ENCODE data around the gene CBX1. TPM values are rescaled to one million over a fixed set of nuclear protein-coding genes. Genes with fewer than 3 reads are reported as not detected.
A peak's percentile ranks its signal among the peaks of the same experiment; 100 is the strongest.

The CBX1 gene
- total and polyA plus RNA-seq, 2 of the 8 experiments (the other 6 are each of a cell fraction or from before 2014, with no cell fraction given): 38.7 to 173 TPM

- TF ChIP-seq SIX5 (IDR thresholded peaks at IDR 0.05; ENCODE audit: low read depth, low read length) (no peak), HDAC6 (IDR thresholded peaks at IDR 0.05; ENCODE audit: low read depth, low read length) (no peak), SP4 (IDR thresholded peaks at IDR 0.05; ENCODE audit: low read length) (peak; percentile 78; the same call in 1 of the 2 replicates), ATF3 (IDR thresholded peaks at IDR 0.05; ENCODE audit: insufficient read depth, low read depth, low read length) (no peak), BCL11A (IDR thresholded peaks at IDR 0.05; ENCODE audit: low read depth in 2 of 2, low read length in 2 of 2) (no peak), ATF2 (IDR thresholded peaks at IDR 0.05; ENCODE audit: low read length) (no peak; the same call in 1 of the 2 replicates), RNF2 (IDR thresholded peaks at IDR 0.05; ENCODE audit: borderline replicate concordance, low read depth, low read length, missing control alignments, poor library complexity, severe bottlenecking) (peak; percentile 42), SUZ12 (IDR thresholded peaks at IDR 0.05; ENCODE audit: low read length) (no peak), POU5F1 (IDR thresholded peaks at IDR 0.05; ENCODE audit: low read depth, low read length) (no peak), CREB1 (IDR thresholded peaks at IDR 0.05) (peak; percentile 79), POLR2AphosphoS5 (IDR thresholded peaks at IDR 0.05; ENCODE audit: low read depth, low read length) (peak; percentile 61; the same call in 1 of the 2 replicates), RXRA (IDR thresholded peaks at IDR 0.05; ENCODE audit: insufficient read depth, low read depth, low read length) (no peak), CBX8 (IDR thresholded peaks at IDR 0.05; ENCODE audit: borderline replicate concordance, low read depth, low read length) (no peak), CTCF (IDR thresholded peaks at IDR 0.05; ENCODE audit: control extremely low read depth in 1 of 3, insufficient read depth in 1 of 3, low read depth in 1 of 3, low read length in 3 of 3) (no peak), EP300 (IDR thresholded peaks at IDR 0.05; ENCODE audit: borderline replicate concordance in 1 of 2, low read depth in 2 of 2, low read length in 2 of 2) (no peak), TCF12 (IDR thresholded peaks at IDR 0.05; ENCODE audit: low read depth, low read length) (0 out of 2 replicates have a peak, but pooled peaks have one; percentile 19), KDM1A (IDR thresholded peaks at IDR 0.05; ENCODE audit: borderline replicate concordance, low read length) (no peak), YY1 (IDR thresholded peaks at IDR 0.05; ENCODE audit: low read depth, low read length) (peak; percentile 99), KDM4A (IDR thresholded peaks at IDR 0.05; ENCODE audit: low read depth, low read length, severe bottlenecking) (peak; percentile 77), SRF (IDR thresholded peaks at IDR 0.05; ENCODE audit: low read depth, low read length) (no peak)
Observed at GRCh38 chr17:48047741-48048383, 53.4 kb downstream of the CBX1 start, which contains the start of gene NFE2L1 (continued).
